Adrenal gland (tissue), 12 donors: ENCODE data around the gene TXNDC17. TPM values are rescaled to one million over a fixed set of nuclear protein-coding genes. Genes with fewer than 3 reads are reported as not detected.
A peak's percentile ranks its signal among the peaks of the same experiment; 100 is the strongest.

Source experiments
- DNase-seq, 7 donors: peaks; one replicate each; pipeline ENCODE4 v3.0.0-alpha.2; 2019 to 2020
- H3K27ac ChIP-seq, 5 donors: fragments of 200-600 bp; sonication (generic) in 4 of 5; 1 replicate in 3 of 5; 2 replicates in 2 of 5; pipeline versions ENCODE4 v1.5.1 to v1.8.0; 2016 to 2020; ENCODE audit warnings: mild to moderate bottlenecking in 1 of 5
- H3K27me3 ChIP-seq: fragments of 200-600 bp; 2 replicates; pipeline ENCODE4 v1.8.0; 2021
- H3K36me3 ChIP-seq, 2 donors: fragments of 200-600 bp; replicated peaks in 1 of 2; 1 replicate in 1 of 2; 2 replicates in 1 of 2; pipeline versions ENCODE4 v1.5.1 to v1.8.0; 2018 to 2022
- H3K4me1 ChIP-seq, 2 donors: fragments of 200-600 bp; replicated peaks in 1 of 2; 1 replicate in 1 of 2; 2 replicates in 1 of 2; pipeline versions ENCODE4 v1.5.1 to v1.8.0; 2018 to 2021
- H3K4me3 ChIP-seq, 4 donors: fragments of 200-600 bp; sonication (generic) in 3 of 4; one replicate each; pipeline ENCODE4 v1.5.1; 2016 to 2018
- H3K9me3 ChIP-seq, 3 donors: fragments of 200-600 bp; sonication (generic) in 1 of 3; replicated peaks in 1 of 3; 1 replicate in 2 of 3; 2 replicates in 1 of 3; pipeline versions ENCODE4 v1.5.1 to v1.8.0; 2016 to 2021
- CTCF ChIP-seq, 6 experiments: fragments of 450-650 bp in 4 of 6; fragments of 200-600 bp in 2 of 6; sonication (generic) in 1 of 6; IDR thresholded peaks; 1 replicate in 5 of 6; 2 replicates in 1 of 6; pipeline versions ENCODE4 v1.5.1 to v1.8.0; 2016 to 2021; ENCODE audit warnings: antibody characterized with exemption in 6 of 6, mild to moderate bottlenecking in 2 of 6, moderate library complexity in 1 of 6
- POLR2A ChIP-seq, 2 donors: fragments of 450-650 bp; IDR thresholded peaks; one replicate each; pipeline ENCODE4 v1.6.1; 2017; ENCODE audit warnings: antibody characterized with exemption in 2 of 2, mild to moderate bottlenecking in 2 of 2, moderate library complexity in 1 of 2
- WGBS, 4 donors: extraction: QIAGEN DNeasy Blood & Tissue Kit in 2 of 4; methylation state at CpG; one replicate each; pipeline versions ENCODE4 v1.1.5 to v1.1.7; 2013 to 2017; 5-methylcytosine and 5-hydroxymethylcytosine counted together
- intact Hi-C, 2 donors: fragments of 100-400 bp; cut with DNase I; formaldehyde crosslinking; loops; one replicate each; pipeline versions ENCODE4 v1.14.1 to v1.15.0; 2022 to 2023
- polyA plus RNA-seq, 3 donors: library from polyadenylated mRNA; stranded (reverse); fragments of 200-250 nt in 2 of 3; fragments of 350-450 nt in 1 of 3; fragmentation: Illumina TruSeq in 1 of 3; extraction: RNeasy Lipid Tissue Mini Kit (QIAGEN cat#74804) in 1 of 3; gene quantifications; one replicate each; pipeline ENCODE4 v1.2.3, GENCODE V29; 2013 to 2014
- total RNA-seq, 9 donors: library from RNA; depleted of rRNA in 4 of 9; stranded (reverse); fragments of >200 nt in 4 of 9; fragments of 120-200 nt in 1 of 9; fragmentation: NEBNext Ultra II Directional in 1 of 9; extraction: Animal tissue kit (Norgen Biotek cat#: 25700) in 1 of 9; gene quantifications; one replicate each; pipeline versions ENCODE4 v1.1.0 to v1.2.4, GENCODE V29; 2013 to 2023
- donor health status: healthy with polysubstance abuse.
- donor health status: Bipolar disorder and iron deficiency.
- donor health status: DM: yes; HTN: yes; CAD: no.
- donor health status: DM: no; HTN: no; CAD: no.
- donor health status: DM: no; HTN: no; CAD: no.
- donor health status: DM: yes; HTN: yes; CAD: no.

Gene TXNDC17
- total and polyA plus RNA-seq, 12 donors, result 64.6 to 224 (median 132) TPM

- TF ChIP-seq CTCF (IDR thresholded peaks at IDR 0.05) (no peak), POLR2A (IDR thresholded peaks at IDR 0.05) (no peak)
- peak overlapping the region; percentile 60 to 91 (median 86) for H3K4me3 ChIP-seq
- peaks cover 0 to 21% of the 10 kb centered on the region in 2 donors for H3K36me3 ChIP-seq
- intact Hi-C loops, result no loop called here
- 4 to 5% (median 5%) methylated on average over 19 to 20 of the region's 20 CpGs for WGBS, 4 donors
- no peak for DNase-seq
- H3K27ac ChIP-seq, result peak overlapping the region in 4 of 5 donors; percentile 71 to 95 (median 75)
- peaks cover 13 to 23% of the 10 kb centered on the region in 2 donors for H3K4me1 ChIP-seq
- no peaks in the 10 kb centered on the region for H3K27me3 ChIP-seq
- H3K9me3 ChIP-seq, result no peaks in the 10 kb centered on the region
Observed at GRCh38 chr17:6641247-6641863, 495 bp downstream of the TXNDC17 start.

GRCh38 chr17:6642592-6642991 lies 1.7 kb downstream of the TXNDC17 start:
- TF ChIP-seq CTCF (IDR thresholded peaks at IDR 0.05) (no peak), POLR2A (IDR thresholded peaks at IDR 0.05) (no peak)
- Histone ChIP-seq H3K9me3 (no peaks in the 10 kb centered on the region), H3K4me1 (peaks cover 13 to 23% of the 10 kb centered on the region in 2 donors), H3K27ac (no peak overlapping the region), H3K4me3 (no peak overlapping the region), H3K36me3 (peaks cover 0 to 24% of the 10 kb centered on the region in 2 donors), H3K27me3 (no peaks in the 10 kb centered on the region)
- no peak for DNase-seq
- intact Hi-C loops, result no loop called here
- 63 to 70% (median 64%) methylated on average over 2 of the region's 2 CpGs for WGBS, 4 donors

DNA sequence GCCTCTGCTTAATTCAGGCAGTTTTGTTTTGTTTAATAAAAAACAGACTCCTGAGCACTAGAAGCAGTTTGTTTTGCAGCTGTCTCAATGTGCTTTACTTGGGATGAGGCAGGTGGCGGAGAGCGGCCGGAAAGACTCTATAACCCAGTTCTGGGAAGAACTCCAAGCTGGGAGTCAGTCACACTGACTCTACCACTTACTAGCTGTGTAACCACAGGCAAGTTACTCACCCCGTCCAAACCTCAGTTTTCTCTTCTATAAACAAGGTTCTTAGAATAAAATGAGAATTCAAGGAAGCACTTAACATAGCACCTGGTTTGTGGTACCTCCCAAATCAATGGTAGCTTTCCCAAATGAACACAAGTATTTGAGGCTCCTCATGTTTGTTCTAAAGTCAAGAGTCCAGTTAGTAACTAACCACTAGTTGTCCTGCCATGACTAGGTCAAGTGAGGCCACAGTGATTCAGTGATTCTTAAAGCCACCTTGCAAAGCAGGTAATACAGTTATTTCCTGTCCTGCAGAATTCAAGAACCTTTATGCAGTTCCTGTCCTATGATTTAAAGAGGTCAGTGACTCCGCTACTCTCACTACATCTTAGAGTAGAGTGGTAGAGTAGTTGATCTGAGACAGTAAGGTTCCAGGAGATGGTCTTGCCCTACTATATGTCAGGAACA lies 2.7 kb downstream of the TXNDC17 start:
- TF ChIP-seq CTCF (IDR thresholded peaks at IDR 0.05) (no peak), POLR2A (IDR thresholded peaks at IDR 0.05) (no peak)
- H3K27ac ChIP-seq, result no peak overlapping the region
- no peaks in the 10 kb centered on the region for H3K27me3 ChIP-seq
- DNase-seq, result no peak
- H3K36me3 ChIP-seq, result peaks cover 0 to 30% of the 10 kb centered on the region in 2 donors
- H3K4me1 ChIP-seq, result peaks cover 13 to 20% of the 10 kb centered on the region in 2 donors
- H3K4me3 ChIP-seq, result no peak overlapping the region
- 84 to 96% (median 90%) methylated on average over 5 of the region's 5 CpGs for WGBS, 4 donors
- intact Hi-C loops, result no loop called here
- no peaks in the 10 kb centered on the region for H3K9me3 ChIP-seq

- no peak overlapping the region for H3K4me3 ChIP-seq
- intact Hi-C loops, result no loop called here
- DNase-seq, result no peak
- TF ChIP-seq CTCF (IDR thresholded peaks at IDR 0.05) (peak in 2 of 6 experiments; percentile 6 to 15), POLR2A (IDR thresholded peaks at IDR 0.05) (no peak)
- no peaks in the 10 kb centered on the region for H3K27me3 ChIP-seq
- peaks cover 18 to 31% of the 10 kb centered on the region in 2 donors for H3K4me1 ChIP-seq
- peaks cover 0 to 35% of the 10 kb centered on the region in 2 donors for H3K36me3 ChIP-seq
- no peak overlapping the region for H3K27ac ChIP-seq
- no peaks in the 10 kb centered on the region for H3K9me3 ChIP-seq
Observed at GRCh38 chr17:6648181-6648580, 7.3 kb downstream of the TXNDC17 start.
